Endothelial cell of umbilical vein (primary cell): ENCODE data around the gene PHKA2. TPM values are rescaled to one million over a fixed set of nuclear protein-coding genes. Genes with fewer than 3 reads are reported as not detected.

Experiments
- BruUV-seq: library from RNA; stranded (reverse); fragments of 400-500 nt; replicated peaks from 2 replicates; lab custom pipeline; 2021; lab: Mats Ljungman, UMichigan
- CTCF ChIA-PET: fragments of 300-600, 350-600 bp; sonication (Branson Sonifier 250); formaldehyde crosslinking; loops from one replicate; lab custom pipeline; 2021; ENCODE audit warnings: antibody characterized with exemption, inconsistent platforms; lab: Charles Lee
- POLR2A ChIA-PET: fragments of 300-600, 350-600 bp; sonication (Branson Sonifier 250); formaldehyde crosslinking; loops from one replicate; lab custom pipeline; 2021; ENCODE audit warnings: antibody characterized with exemption, inconsistent platforms; lab: Charles Lee
- DNase-seq: peaks from one replicate; pipeline ENCODE4 v3.0.0-alpha.2; 2011; ENCODE audit warnings: low read depth, low spot score
- FAIRE-seq: peaks from 2 replicates; lab custom pipeline; 2011; peaks lifted over from hg19 to GRCh38; lab: Jason Lieb, UNC
- H2AFZ ChIP-seq: 2 replicates; pipeline ENCODE4 v1.6.0; 2012; ENCODE audit warnings: low read depth, low read length, control low read depth, inconsistent platforms
- H3K27ac ChIP-seq: 2 replicates; pipeline ENCODE4 v1.5.1; 2011; ENCODE audit warnings: low read depth, mild to moderate bottlenecking, control low read depth, low read length, moderate library complexity; ENCODE audit not compliant: insufficient read depth
- H3K27me3 ChIP-seq, 2 experiments: 2 replicates each; pipeline versions ENCODE4 v1.6.0 to v1.6.1; 2011; ENCODE audit warnings: low read length in 2 of 2, mixed read lengths in 1 of 2; ENCODE audit not compliant: control insufficient read depth in 2 of 2, insufficient read depth in 2 of 2
- H3K36me3 ChIP-seq, 2 experiments: 2 replicates in 1 of 2; 3 replicates in 1 of 2; pipeline ENCODE4 v1.5.1; 2011; ENCODE audit warnings: low read length in 2 of 2, mild to moderate bottlenecking in 1 of 2, moderate library complexity in 1 of 2; ENCODE audit not compliant: control insufficient read depth in 2 of 2, insufficient read depth in 2 of 2; ENCODE audit errors: extremely low read depth in 1 of 2
- H3K4me1 ChIP-seq: 3 replicates; pipeline ENCODE4 v1.5.1; 2011; ENCODE audit warnings: mild to moderate bottlenecking, low read length; ENCODE audit not compliant: control insufficient read depth, insufficient read depth; ENCODE audit errors: extremely low read depth
- H3K4me2 ChIP-seq: 2 replicates; pipeline ENCODE4 v1.6.1; 2011; ENCODE audit warnings: low read length, control low read depth, mixed read lengths; ENCODE audit not compliant: insufficient read depth
- H3K4me3 ChIP-seq, 3 experiments: fragments of 200-600 bp in 1 of 3; sonication (generic), shearing (Covaris generic) in 1 of 3; replicated peaks in 1 of 3; 2 replicates each; pipeline ENCODE4 v1.5.1; 2011 to 2016; ENCODE audit warnings: control low read depth in 3 of 3, low read length in 3 of 3, mild to moderate bottlenecking in 2 of 3, inconsistent platforms in 1 of 3, low read depth in 1 of 3, moderate library complexity in 1 of 3; ENCODE audit not compliant: insufficient read depth in 1 of 3
- H3K79me2 ChIP-seq: 2 replicates; pipeline ENCODE4 v1.6.0; 2012; ENCODE audit warnings: low read length, inconsistent platforms; ENCODE audit not compliant: control insufficient read depth, insufficient read depth
- H3K9ac ChIP-seq: replicated peaks from 2 replicates; pipeline ENCODE3; 2011; ENCODE audit warnings: low read length, control low read depth; ENCODE audit not compliant: insufficient read depth; ENCODE audit errors: extremely low read depth
- H3K9me1 ChIP-seq: replicated peaks from 3 replicates; pipeline ENCODE4 v1.6.0; 2011; ENCODE audit warnings: mild to moderate bottlenecking, low read length; ENCODE audit not compliant: control insufficient read depth, insufficient read depth; ENCODE audit errors: extremely low read depth
- H3K9me3 ChIP-seq: replicated peaks from 2 replicates; pipeline ENCODE4 v1.5.1; 2012; ENCODE audit warnings: low read length, inconsistent platforms; ENCODE audit not compliant: control insufficient read depth, insufficient read depth
- H4K20me1 ChIP-seq: replicated peaks from 2 replicates; pipeline ENCODE3; 2011; ENCODE audit warnings: mild to moderate bottlenecking, low read length; ENCODE audit not compliant: control insufficient read depth, insufficient read depth; ENCODE audit errors: extremely low read depth
- CTCF ChIP-seq, 2 donors: IDR thresholded peaks; 1 replicate in 1 of 2; 2 replicates in 1 of 2; pipeline ENCODE4 v1.5.1; 2011; ENCODE audit warnings: low read length in 2 of 2, mild to moderate bottlenecking in 2 of 2, moderate library complexity in 2 of 2, control low read depth in 1 of 2, inconsistent platforms in 1 of 2, low read depth in 1 of 2; ENCODE audit not compliant: insufficient read depth in 1 of 2; ENCODE audit errors: extremely low read depth in 1 of 2
- EZH2 ChIP-seq: IDR thresholded peaks from 2 replicates; pipeline ENCODE4 v1.6.1; 2012; ENCODE audit warnings: borderline replicate concordance, low read depth, mild to moderate bottlenecking, moderate library complexity, low read length, inconsistent platforms; ENCODE audit not compliant: severe bottlenecking
- FOS ChIP-seq: IDR thresholded peaks from 2 replicates; pipeline ENCODE4 v1.6.1; 2011; ENCODE audit warnings: mild to moderate bottlenecking, low read length, moderate library complexity, borderline replicate concordance; ENCODE audit not compliant: insufficient read depth
- GATA2 ChIP-seq: IDR thresholded peaks from 2 replicates; pipeline ENCODE4 v1.7.0; 2011; ENCODE audit warnings: low read depth, mild to moderate bottlenecking, moderate library complexity, mixed read lengths, low read length; ENCODE audit not compliant: insufficient read length, insufficient read depth
- JUN ChIP-seq: IDR thresholded peaks from 2 replicates; pipeline ENCODE4 v1.6.1; 2011; ENCODE audit warnings: borderline replicate concordance, low read depth; ENCODE audit not compliant: insufficient read length, insufficient read depth
- MAX ChIP-seq: IDR thresholded peaks from 2 replicates; pipeline ENCODE4 v1.6.1; 2011; ENCODE audit not compliant: insufficient read depth, insufficient read length
- MYC ChIP-seq: IDR thresholded peaks from one replicate; pipeline ENCODE4 v1.6.1; 2011; ENCODE audit warnings: mild to moderate bottlenecking, low read depth, low read length
- POLR2A ChIP-seq: IDR thresholded peaks from 2 replicates; pipeline ENCODE4 v1.6.1; 2012; ENCODE audit warnings: low read depth, mild to moderate bottlenecking, control low read depth, low read length
- POLR2AphosphoS5 ChIP-seq: IDR thresholded peaks from 2 replicates; pipeline ENCODE4 v1.6.1; 2012; ENCODE audit warnings: low read depth, mild to moderate bottlenecking, control low read depth, low read length, moderate library complexity; ENCODE audit not compliant: insufficient read depth
- dilution Hi-C: fragments of 300-500 bp; cut with MboI; formaldehyde crosslinking; loops from one replicate; pipeline ENCODE4 v1.15.0; 2019; ENCODE audit warnings: low sequenced_read_pairs; ENCODE audit not compliant: extremely low pct_ligation_motif_present
- intact Hi-C: fragments of 100-400 bp; cut with micrococcal nuclease; formaldehyde crosslinking; loops from one replicate; pipeline ENCODE4 v1.10.0; 2022
- polyA plus RNA-seq, 4 experiments: library from polyadenylated mRNA; depleted of rRNA in 3 of 4; stranded (reverse) in 3 of 4; unstranded in 1 of 4; fragments of >200 nt; gene quantifications; 2 replicates each; pipeline versions ENCODE4 v1.2.1 to v1.2.3, GENCODE V29; 2011 to 2012; ENCODE audit warnings: missing spikeins in 1 of 4
- total RNA-seq: library from RNA; stranded (reverse); gene quantifications from 2 replicates; pipeline ENCODE4 v1.2.3, GENCODE V29; 2021

The PHKA2 gene
- total and polyA plus RNA-seq, 2 donors (not counting 3 experiments of a cell fraction or from before 2014, with no cell fraction given), result 16.7 to 17.1 TPM

- BruUV-seq, result no TSS peak
Observed at GRCh38 chrX:19019996-19020395, 36.1 kb upstream of the PHKA2 start.

More at GRCh38 chrX:19019996-19020395, 36.1 kb upstream of the PHKA2 start:
- ChIA-PET POLR2A (no interaction called here), CTCF (no interaction called here)
- no peak for DNase-seq
- Histone ChIP-seq H3K4me3 (no peak overlapping the region), H3K79me2 (no peaks in the 10 kb centered on the region), H3K9ac (no peak overlapping the region), H3K9me3 (no peaks in the 10 kb centered on the region), H4K20me1 (no peaks in the 10 kb centered on the region), H2AFZ (no peak overlapping the region), H3K4me1 (no peaks in the 10 kb centered on the region), H3K36me3 (no peaks in the 10 kb centered on the region), H3K27ac (no peak overlapping the region), H3K9me1 (no peaks in the 10 kb centered on the region), H3K27me3 (no peaks in the 10 kb centered on the region), H3K4me2 (no peak overlapping the region)
- TF ChIP-seq GATA2 (no peak), MYC (no peak), FOS (no peak), CTCF (IDR thresholded peaks at IDR 0.05; ENCODE audit: extremely low read depth in 1 of 2, insufficient read depth in 1 of 2, low read depth in 1 of 2, low read length in 2 of 2) (no peak), JUN (no peak), MAX (no peak), POLR2AphosphoS5 (no peak), POLR2A (no peak), EZH2 (no peak)
- intact Hi-C loops, result no loop called here
- dilution Hi-C loops, result no loop called here
- FAIRE-seq, result no peak
